ENCODE data around the gene COPZ1. TPM values are rescaled to one million over a fixed set of nuclear protein-coding genes. Genes with fewer than 3 reads are reported as not detected.

COPZ1 gene
- polyA plus RNA-seq, 1 donor: 225 TPM

DNA sequence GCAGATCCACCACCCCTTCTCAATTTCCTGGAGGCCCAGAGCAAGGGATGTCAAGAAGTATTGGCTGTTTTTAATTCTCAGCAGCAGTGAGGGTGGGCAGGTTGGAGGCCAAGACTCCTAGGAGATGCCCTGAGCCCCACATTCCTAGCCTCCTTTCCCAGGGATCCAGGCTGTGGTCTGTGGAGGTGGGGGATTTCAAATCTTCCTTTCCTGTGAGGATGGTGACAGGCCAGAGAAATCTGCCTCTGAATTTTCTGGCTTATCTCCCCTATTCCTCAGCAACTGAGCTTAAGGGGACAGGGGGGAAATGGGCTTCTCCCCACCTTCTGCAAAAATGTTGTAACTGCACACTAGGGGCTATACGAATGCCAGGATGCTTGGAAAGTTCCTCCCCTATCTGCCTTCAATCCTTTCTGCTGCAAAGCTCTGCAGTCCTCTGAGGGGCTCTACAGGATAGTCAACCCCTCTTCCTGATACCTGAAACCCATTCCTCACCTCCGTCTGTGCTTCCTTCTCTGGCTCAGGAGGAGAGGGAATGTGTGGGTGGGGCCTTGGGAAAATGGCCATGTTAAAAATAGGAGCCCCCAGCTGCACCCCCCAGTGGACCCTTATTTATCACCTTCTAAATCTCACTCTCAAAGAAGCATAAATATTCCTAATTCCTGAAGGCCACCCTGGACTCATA lies 32.7 kb downstream of the COPZ1 start:
- DNase-seq: no peak

DNA sequence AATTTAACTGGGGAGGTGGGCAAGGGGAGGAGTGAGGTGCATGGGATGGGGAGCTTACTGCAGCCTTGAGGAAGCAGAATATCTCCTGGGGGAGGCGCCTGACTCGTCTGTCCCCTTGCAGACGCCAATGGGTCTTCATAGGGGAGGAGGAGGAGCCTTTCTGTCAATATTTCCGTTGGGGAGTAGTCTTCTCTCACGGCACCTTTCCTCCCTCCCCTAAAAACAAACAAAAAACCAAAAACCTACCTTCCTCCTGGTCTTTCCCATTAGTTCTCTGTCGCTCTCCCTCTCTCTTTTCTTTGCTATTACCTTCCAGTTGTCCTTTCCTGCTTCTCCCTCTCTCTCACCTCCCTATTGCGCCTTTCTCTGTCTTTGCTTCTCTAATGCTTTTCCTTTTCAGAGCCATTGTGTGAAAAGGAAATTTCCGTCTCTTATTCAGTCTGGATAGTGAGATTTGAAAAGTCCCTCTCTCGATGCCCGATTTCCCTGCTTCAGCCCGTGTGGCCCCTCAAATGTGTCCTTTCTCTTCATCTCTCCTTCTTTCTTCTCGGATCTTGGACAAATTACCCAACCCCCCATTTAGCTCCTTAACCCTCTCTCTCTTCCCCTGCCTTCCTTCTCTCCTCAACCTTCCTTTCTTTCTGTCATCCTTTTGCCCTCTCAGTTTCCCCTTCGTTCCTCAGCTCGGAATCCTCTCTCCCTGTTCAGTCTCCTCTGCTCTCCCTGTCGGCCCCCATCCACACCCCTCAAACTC lies 33.4 kb downstream of the COPZ1 start:
- no peak for DNase-seq

DNA sequence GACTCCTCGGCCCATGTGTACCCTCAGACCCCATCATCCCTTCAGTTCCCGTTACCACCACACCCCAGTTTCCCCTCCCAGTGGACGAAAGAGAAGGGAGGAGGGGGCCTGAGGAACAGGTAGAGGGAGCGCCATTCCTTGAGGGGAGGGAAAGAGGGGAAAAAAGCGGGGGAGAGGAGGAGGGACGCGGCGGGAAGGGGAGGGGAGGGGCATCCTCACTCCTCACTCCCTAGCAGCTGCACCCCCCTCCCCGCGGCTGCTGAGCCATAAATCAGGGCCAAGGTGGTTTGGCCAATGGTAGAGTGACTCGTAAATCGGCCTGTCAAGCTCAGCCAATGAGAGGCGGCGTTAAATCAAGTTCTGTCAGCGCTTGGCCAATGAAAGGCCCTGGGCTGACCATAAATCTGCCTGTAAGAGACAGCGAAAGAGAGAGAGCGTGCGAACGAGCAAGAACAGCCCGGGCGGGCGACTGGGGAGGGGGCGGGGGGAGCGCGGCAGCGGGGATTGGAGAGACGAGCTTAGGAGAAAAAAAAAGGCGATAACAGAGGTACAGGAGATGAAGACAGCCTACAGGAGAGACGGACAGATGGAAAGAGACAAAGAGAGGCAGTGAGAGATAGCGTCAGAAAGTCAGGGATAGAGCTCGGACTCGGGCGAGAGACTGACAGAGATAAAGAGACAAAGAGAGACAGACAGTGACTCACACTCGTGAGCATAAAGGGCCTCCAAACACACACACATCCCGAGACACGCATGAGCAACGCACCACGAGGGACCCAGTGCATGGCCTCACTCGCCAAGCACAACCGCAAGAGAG lies 34.2 kb downstream of the COPZ1 start:
- peak; percentile 100 for DNase-seq

DNA sequence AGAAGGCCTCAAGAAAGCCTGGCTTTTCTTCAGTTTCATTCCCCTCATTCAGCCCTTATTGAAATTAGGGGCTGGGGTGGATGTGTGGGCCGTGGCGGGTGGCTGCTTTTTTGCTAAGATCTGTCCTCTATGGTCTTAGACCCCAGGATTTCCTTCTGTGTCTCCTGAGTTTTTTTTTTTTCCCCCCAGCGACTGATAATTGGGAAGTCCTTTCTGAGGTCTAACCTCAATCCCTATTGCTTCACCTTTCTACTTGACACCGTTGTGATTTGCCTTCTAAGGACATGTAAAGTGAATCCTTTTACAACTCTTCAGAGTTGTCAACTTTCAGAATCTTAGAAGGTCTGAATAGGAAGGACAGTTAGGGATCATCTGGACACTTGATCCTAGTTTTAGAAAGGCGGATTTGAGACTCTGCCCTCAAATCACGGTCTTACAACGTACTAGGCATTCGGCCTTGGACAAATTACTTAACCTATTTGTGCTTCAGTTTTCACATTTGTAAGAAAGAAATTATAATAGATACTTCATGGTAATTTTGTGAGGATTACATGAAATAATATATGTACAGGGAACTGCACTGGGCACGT lies 34.9 kb downstream of the COPZ1 start:
- no peak for DNase-seq

DNA sequence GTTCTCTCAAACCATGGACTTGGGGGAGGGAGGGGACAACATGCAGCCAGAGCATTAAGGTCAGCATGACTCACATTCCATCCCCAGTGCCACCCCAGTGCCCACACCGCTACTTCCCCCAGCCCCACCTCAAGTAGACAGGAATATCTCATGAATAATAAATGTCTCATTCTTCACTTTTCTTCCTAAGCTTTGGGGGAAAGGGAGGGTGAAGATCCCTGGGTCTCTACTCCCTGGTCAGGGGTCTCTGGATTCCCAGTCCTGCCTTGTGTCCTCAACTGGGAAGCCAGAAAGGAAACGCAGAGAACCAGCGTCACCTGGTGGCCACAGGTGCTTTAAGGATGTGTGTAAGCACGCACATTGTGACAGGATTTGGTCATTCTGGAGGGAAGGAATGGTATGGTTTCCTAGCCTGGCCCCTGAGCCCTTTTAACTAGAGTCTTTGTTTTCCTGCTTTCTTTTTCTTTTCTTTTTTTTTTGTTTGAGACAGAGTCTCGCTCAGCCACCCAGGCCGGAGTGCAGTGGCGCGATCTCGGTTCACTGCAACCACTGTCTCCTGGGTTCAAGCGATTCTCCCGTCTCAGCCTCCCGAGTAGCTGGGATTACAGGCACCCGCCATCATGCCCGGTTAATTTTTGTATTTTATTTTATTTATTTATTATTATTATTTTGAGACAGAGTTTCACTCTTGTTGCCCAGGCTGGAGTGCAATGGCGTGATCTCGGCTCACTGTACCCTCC lies 36.0 kb downstream of the COPZ1 start:
- peak; percentile 94 for DNase-seq

DNA sequence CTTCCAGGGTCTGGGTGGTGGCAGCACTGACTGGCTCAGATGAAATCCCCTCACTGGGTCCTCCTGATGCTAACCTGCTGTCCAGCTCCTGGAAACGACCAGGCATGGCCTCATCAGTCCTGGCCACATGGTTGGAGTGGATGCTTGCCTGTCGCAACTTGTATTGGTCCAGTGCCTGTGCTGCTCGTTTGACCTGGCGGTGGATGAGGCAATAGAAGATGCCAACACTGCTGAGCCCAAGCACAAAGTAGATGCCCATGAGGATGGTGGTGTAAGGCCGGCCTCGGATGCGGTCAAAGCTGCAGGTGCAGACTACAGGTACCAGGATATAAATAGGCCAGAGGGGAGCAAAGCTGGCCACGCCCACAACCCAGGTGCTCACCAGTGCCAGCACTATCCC lies 38.1 kb downstream of the COPZ1 start:
- no peak for DNase-seq

DNA sequence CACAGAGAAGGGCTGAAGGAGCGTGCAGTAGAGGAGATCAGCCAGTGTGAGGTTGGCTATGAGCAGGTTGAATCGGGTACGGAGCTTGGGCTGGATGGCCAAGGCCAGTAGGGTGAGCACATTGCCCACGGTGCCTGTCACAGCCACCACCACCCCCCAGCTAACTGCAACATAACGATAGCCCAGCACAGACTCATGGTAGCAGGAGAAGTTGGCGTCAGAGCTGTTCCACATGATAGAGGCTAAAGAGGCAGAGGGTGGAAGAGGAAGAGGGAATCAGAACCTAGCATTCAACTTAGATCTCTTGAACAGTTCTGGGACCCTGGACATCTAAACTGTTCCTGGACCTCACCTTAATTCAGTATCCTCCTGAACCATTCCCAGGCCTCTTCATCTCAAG lies 38.7 kb downstream of the COPZ1 start:
- no peak for DNase-seq

DNA sequence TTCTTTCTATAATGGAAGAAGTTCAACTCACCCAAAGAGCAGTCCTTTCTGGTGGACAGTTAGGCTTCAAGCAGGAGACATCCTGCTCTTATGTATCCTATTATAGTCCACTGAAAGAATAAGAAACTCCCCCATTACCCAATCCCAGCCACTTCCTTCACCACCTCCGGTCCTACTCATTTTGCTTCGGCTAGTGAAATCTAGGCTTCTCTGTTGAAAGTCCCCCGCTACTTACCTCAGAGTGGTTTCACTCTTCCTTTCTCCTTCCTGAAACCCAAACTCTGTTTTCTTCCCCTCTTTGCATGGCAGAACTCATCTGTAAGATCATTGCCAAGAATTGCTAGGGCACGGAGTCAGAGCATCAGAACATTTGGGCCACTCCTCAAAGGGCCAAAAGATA lies 39.5 kb downstream of the COPZ1 start, which contains the start of gene GPR84:
GPR84 (minus strand) TSS at position 74 of the 400 bp plus-strand sequence. CDS start 635 bp downstream, outside the sequence.
- no peak for DNase-seq

DNA sequence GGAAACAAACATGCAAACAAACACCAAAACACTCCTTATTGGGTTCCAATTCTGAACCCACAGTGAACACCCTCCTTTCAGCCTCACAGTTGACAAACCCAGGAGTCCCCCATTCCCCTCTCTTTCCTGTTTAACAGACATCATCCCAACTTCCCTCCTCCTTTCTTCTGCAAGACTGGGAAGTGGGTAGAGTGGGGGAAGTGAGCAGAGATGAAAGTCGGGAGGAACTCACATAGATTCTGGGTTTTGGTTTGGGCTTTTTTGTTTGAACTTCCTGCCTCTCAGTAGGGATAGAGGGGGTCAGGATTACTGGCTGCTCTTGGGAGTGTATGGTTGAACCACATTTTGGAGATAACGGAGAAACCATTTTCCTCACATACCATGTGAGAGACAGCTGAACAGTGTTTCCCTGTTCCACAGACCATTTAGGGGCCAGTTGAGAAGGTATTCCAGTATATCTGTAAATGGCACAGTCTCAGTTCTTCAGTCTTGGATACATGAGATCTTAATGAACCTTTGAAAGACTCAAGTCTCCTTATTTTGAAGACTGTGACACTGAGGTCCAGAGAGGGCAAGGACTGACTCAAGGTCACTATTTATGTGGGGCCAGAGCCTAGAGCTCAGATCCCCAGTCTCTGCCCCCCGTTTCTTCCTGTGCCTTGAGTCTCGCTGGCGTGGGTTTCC lies 43.2 kb downstream of the COPZ1 start:
- no peak for DNase-seq

DNA sequence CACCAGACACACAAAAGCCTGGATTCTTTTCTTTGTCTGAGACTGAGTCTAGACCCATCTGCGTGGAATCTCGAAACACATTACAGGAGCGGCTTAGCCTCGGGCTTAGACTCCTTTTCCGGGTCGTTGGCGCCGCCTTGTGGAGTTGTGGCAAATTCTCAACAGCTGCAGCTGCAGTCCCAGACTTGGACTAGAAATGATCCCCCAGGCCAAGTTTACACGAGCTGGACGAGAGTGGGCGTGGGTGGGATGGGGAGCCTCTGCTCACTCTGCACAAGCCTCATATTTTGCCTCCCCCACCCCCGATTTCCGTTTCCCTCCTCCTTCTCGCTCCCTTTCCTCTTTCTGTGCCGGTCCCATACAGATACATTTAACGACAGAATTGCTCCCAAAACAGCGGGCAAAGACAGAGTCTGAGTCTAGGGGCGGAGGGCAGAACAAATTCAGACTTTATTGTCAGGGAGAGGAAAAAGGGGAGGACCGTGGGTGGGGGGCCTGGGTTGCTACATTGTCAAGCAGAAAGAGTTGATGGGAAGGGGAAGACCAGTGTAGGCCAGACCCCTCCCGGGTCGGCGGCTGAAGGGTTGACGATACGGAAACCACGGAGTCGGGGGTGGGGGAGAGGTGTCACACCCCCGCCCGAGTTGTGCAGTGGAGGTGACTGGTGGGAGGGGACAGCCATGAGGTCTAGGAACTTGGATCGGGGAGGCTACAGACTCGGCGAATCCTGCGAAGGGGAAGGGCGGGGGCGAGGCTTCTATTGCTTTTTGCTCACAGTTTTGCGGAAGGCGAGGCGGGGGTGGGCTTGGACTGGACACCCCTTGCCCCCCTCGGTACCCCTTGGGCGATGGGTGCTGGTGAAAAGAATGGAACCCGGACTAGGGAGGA lies 44.0 kb downstream of the COPZ1 start:
- DNase-seq: peak; percentile 95

DNA sequence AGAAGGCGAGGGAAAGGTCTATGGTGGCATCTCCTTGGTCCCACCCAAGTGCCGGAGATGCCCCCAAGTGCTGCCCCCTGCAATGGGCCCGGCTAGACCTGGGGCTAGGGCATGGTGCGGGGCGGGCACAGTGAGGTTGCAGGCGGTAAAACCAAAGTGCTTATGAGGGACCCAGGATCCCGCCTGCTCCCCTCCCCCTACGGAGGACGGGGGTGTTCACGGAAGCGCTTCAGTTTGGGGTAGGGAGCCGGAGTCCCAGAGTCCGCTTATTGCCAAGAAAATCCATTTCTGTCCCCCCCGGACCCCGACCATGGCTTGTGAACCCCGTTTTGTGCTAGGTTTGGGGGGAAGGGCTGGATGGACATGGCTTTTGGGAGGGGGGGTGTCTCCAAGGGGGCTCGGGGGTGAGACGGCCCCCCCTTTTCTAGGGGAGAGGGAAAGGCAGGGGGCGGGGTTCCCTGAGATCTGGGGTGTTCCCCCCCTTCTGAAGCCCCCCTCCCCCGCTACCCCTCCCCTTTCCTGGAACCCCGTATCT lies 44.7 kb downstream of the COPZ1 start:
- no peak for DNase-seq

DNA sequence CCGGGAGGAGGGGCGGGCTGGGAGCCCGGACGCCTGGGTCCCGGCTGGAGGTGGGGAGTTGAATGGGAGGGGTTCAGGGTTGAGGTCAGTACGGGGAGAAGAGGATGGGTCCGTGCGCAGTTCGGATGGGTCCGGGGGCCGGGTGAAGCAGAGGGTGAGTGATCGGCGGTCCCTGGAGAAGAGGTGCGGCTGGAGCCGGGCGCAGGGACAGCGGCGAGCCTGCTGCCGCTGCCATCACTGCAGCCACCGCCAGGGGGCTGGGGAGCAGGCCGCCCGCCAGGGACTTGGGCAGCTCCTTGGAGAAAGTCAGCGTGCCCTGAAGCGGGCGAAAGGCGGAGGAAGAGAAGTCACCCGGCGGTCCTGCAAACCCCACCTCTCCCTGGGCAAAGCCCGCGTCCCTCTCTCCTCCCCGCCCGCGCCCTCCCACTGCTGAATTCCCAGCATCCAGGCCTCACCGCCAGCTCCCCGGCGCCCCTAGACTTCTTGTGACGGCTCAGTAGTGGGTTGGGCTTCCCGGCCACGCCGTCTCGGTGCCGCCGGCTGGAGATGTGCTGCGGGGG lies 45.3 kb downstream of the COPZ1 start:
- peak; percentile 83 for DNase-seq

DNA sequence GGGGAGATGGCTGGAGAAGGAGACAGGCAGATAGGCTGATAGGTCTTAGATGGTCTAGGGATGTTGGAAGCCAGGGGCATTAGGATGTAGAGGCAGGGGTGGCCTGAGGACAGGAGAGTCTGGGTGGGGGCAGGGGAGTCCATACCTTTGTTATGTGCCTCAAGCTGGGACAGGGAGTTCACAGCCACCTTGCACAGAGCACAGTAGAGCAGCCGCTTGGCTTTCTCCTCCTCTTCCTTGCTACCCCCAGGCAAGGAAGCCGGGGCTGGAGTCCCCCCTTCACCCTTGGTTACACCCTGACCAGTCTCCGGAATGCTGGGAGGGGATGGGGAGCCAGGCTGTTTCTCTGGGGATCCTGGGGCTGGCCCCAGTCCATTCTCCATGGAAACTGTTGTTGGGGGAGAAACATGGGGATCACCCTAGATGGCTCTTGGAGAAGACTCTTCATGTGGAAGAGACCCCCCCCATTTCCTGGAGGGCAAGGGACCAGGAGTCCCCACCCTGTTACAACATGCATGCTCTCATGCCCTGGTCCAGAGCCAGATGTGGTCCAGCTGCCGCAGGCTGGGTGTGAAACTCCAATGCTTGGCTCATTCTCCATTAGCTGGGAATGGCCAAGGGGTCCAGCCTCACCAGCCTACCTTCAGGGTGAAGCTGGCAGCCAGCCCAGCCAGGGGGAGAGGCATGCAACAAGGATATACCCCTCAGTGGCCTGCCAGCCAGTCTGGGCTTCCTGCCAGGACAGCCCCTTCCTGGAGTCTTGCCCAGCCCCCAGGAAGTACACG lies 46.6 kb downstream of the COPZ1 start:
- no peak for DNase-seq

DNA sequence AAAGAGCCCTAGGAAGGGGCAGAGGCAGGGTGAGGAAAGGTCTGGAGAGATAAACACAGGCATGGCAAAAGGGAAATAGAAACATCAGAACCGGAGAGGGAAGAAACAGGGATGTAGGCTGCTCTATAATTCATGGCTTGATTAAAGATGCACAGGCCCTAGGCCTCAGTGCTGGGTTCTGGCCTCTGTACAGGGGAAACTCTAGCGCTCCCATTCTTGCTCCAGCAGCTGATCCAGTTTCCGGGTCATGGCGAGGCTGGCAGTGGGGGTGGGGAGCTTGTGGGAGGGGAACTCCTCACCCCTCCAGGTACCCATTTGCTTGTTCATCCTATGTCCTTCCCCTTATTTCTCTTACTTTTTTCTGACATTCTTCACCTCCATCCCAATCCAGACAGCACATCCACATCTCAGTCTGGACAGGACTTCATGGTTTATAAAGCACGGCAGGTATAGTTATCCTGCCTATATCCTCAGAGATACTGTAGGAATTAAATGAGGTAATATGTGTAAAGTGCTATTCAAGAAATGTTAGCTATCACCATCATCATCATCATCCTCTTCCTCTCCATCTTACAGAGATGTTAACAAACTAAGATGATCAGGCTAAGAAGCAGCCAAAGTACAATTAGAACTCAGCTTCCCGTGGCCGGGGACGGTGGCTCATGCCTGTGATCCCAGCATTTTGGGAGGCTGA lies 47.3 kb downstream of the COPZ1 start:
- no peak for DNase-seq

DNA sequence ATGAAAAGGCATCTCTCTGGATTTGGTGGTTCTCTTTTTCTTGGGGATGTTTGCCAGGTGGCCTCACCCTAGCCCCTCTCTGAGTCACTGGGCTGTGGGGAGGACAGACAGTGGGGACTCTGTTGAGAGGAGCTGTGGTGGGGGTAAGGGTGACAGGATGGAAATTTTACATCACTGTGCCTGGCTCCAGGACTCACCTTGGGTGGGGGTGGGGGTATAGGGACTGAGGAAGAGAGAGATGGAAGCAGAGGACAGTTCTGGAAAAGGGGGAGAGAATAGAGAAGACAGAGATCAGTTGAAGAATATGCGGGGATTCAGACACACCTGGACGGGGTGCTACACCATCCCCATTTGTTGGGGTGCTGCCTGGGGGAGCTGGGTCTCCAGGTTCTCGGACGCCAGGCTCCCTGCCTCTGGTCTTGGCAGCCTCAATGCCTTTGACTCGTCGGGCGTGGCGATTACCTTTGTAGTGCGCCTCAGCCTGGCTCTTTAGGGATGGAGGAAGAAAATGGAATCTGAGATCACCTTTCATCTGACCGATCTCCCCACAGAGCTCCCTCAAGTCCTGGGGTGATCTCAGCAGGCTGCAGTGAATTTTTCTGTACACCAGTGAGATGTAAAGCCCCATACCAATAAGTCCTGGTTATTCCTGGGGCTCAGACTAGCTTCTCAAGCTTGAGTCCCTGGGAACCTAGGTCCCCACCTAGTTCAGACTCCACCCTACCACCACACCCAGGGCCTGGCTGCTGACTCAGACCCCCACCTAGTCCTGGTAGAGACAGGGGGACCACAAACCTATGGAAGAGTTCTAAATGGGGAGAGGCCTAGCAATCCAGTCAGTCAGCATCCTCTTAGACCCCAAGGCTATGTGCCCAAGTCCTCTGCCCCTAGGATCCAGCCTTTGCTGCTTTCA lies 49.0 kb downstream of the COPZ1 start:
- DNase-seq: no peak

DNA sequence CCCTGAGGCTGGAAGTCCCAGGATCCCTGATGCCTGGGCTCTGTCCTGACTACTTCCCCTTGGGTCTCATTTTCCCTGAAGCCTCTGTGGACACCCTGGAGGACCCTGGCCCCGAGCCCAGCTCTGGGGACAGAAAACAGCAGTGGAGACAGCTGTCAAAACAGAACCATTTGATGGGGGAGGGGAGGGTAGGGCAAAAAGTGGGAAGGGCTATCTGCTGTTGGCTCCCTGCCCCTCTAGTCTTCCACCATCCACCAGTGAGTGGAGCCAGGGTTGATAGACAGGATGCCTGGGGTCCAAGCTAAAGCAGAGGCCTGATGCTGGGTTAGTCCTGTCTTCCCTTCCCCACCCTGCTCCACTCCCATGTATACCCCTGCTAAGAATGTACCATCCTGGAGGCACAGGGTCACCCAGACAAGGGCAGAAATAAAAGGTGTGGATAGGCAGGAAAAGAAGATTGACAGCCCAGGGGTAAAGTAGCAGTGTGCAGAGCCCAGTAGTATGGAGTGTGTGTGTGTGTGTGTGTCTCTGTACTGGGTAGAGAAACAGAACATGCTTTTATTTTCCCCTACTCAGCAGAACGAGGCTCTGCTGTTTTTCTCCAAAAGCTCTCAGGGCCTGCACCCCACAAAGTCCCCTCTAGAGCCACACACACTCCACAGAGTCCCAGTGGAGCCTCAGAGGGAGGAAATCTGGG lies 49.8 kb downstream of the COPZ1 start:
- DNase-seq: no peak
